Stimulated activated CD4-positive, alpha-beta T cell treated with anti-CD3 and anti-CD28 coated beads, Interleukin-1b, Interleukin-23, amount 100 ng/mL, for 1 hour (primary cell): ENCODE data around the gene TEX53.

Experiments
- DNase-seq, 2 donors: peaks; one replicate each; pipeline ENCODE4 v3.0.0-alpha.2; 2020; ENCODE audit warnings: low read depth in 2 of 2

Gene TEX53

DNA sequence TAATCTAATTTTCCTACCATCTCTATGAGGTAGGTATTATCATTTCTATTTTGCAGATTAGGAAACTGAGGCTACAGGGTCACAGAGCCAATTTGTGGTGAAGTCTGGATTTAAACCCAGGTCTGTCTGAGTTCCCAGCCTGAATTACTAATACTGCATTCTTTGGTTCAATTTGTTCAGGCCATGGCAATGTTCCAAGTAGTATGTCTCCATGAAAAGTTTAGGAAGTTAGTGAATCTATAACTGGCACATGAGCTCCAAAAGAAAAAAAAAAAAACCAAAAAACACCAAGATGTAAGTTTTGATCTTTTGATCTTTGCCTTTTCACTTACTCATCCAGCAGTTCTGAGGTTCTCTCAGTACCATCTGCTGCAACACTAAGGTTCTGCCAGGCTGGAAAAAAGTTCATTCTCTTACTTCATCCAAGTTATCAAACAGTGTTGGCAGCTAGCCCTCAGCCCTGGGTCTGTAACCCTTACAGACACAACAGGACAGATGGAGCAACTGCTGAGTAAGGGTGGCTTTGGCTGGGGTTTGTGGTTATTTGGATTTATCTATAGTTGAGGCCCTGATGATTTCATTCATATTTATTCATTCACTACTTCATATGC lies 50.9 kb downstream of the TEX53 start:
- no peak for DNase-seq
